Fibroblast of pulmonary artery (primary cell): Measurements from ENCODE around the gene SSBP2.

ENCODE experiments used
- DNase-seq: peaks from one replicate; pipeline ENCODE4 v3.0.0-alpha.2; 2010; ENCODE audit warnings: low read depth
- H3K4me3 ChIP-seq: replicated peaks from 2 replicates; pipeline ENCODE4 v1.5.1; 2011; ENCODE audit warnings: low read depth, mild to moderate bottlenecking, control low read depth, low read length, moderate library complexity
- CTCF ChIP-seq: IDR thresholded peaks from 2 replicates; pipeline ENCODE4 v1.5.1; 2011; ENCODE audit warnings: mild to moderate bottlenecking, control low read depth, low read length, inconsistent platforms; ENCODE audit errors: missing control alignments

SSBP2 gene

GRCh38 chr5:81401266-81401665 lies 349.6 kb downstream of the SSBP2 start:
- H3K4me3 ChIP-seq: no peak overlapping the region
- no peak for DNase-seq
- TF ChIP-seq CTCF: no peak

- DNase-seq: no peak
- H3K4me3 ChIP-seq: no peak overlapping the region
- TF ChIP-seq CTCF: no peak
Observed at GRCh38 chr5:81400375-81400774, 350.5 kb downstream of the SSBP2 start.

GRCh38 chr5:81398741-81399140 lies 352.2 kb downstream of the SSBP2 start:
- H3K4me3 ChIP-seq: no peak overlapping the region
- TF ChIP-seq CTCF: no peak
- no peak for DNase-seq

GRCh38 chr5:81397176-81397575 lies 353.7 kb downstream of the SSBP2 start:
- peak; percentile 67 for DNase-seq
- H3K4me3 ChIP-seq: no peak overlapping the region
- no peak for TF ChIP-seq CTCF

GRCh38 chr5:81395262-81395661 lies 355.6 kb downstream of the SSBP2 start:
- TF ChIP-seq CTCF: no peak
- no peak overlapping the region for H3K4me3 ChIP-seq
- no peak for DNase-seq

- H3K4me3 ChIP-seq: peak within 1 kb of the TSS; percentile 46
- DNase-seq: peak; percentile 24
- no peak for TF ChIP-seq CTCF
Observed at GRCh38 chr5:81393783-81394718, 356.8 kb downstream of the SSBP2 start, which contains the start of gene ACOT12. Gene ACOT12, minus strand, starts transcription at chr5:81394134. Its CDS starts 20 bp downstream, at chr5:81394114.

- no peak for TF ChIP-seq CTCF
- DNase-seq: no peak
- H3K4me3 ChIP-seq: peak overlapping the region; percentile 46
Observed at GRCh38 chr5:81393430-81393782, 357.5 kb downstream of the SSBP2 start.
